ENCODE results near the gene HTN3.
"Not testable (repeated sequence)": the region's sequence is repeated elsewhere in the genome, so short reads cannot be mapped to it uniquely, and the experiment has no call there.

HTN3 gene

DNA sequence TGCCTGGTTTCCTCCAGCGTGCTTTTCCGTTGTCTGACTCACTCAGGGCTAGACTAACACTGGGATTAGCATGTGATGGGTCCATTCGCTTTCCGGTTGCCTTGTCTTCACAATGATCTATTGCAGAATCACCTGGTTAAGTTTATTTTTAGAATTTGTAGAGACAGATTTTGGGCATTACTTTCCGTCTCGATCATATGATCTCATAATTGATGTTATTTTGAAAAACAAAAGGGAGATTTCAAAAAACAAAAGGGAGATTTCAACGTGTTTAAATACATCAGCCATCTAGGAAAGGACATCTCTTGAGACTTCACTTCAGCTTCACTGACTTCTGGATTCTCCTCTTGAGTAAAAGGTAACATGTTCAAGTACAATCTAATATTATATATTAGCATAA, at the start of gene HTN3:
HTN3 (plus strand) TSS at position 301 of the 400 bp plus-strand sequence. CDS start 2,282 bp downstream, outside the sequence.
- in situ Hi-C loops (cut with MboI; ENCODE audit: low sequenced_read_pairs) = not testable (repeated sequence)

DNA sequence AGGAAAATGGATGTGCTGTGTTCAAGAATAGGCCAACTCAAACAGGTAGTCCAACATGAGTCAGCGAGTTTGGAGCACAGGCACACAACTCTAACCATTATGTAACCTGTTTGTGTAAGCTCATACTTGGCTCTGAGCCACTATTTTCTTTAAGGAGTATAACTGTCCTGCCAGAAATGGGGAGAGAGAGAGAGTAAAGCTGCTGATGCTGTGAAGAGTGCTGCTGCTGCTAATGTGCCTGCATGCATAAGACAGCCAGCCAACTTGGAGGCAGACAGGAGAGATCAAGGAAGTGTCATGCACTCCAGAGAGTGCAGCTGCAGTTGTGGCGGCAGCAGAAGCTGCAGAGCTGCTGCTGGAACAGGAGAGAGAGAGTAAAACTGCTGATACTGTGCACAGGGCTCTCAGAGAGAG, 44.2 kb upstream of the HTN3 start:
- in situ Hi-C loops (cut with MboI; ENCODE audit: low sequenced_read_pairs) = no loop called here

DNA sequence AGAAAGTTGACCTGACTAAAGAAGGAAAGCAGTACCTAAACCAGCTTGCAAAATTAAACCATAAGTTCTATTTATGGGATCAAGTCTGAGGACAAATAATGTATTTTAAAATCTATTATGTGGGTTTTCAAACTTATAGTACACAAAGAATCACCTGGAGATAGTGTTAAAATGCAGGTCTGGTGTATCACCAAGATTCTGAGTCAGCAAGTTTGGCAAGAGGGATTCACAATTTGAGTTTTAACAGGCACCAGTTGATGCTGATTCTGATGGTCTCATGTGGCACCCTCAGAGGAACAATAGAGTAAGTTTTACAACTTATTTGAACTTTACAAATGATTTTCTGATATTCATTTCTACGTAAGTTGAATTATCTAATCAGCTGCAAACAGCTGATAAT, 41.6 kb upstream of the HTN3 start:
- in situ Hi-C loops (cut with MboI; ENCODE audit: low sequenced_read_pairs) = no loop called here

DNA sequence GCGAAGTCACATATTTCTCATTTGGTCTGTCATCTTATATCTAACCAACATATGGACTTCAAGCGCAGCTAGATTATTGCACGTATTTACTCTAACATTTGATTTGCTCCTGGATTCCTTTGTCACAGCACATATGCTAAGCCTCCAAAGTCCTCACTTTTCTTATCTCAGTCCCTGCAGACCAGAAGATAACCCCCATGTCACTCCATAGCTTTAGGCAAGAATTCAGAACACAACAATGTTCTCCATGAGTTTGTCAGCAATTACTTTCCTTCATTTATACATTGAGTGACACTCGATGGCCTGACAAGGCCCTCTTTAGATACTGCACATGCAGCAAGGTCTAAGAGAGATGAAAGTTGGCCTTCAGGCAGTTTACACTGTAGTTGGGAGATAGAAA, 37.2 kb upstream of the HTN3 start:
- in situ Hi-C loops (cut with MboI; ENCODE audit: low sequenced_read_pairs) = no loop called here

DNA sequence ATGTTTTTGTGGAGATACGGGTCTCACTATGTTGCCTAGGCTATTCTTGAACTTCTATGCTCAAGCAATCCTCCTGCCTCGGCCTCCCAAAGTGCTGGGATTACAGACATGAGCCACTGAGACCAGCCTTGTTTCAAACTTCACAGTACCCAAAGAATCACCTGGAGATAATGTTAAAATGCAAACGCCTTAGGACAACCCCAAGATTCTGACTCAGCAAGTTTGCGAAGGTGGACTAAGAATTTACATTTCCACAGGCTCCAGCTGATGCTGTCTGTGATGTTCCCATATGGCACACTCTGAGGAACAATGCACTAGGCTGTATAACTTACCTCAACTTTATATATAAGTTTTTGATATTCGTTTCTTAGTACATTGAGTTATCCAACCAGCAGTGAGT, 33.5 kb upstream of the HTN3 start:
- in situ Hi-C loops (cut with MboI; ENCODE audit: low sequenced_read_pairs) = no loop called here

DNA sequence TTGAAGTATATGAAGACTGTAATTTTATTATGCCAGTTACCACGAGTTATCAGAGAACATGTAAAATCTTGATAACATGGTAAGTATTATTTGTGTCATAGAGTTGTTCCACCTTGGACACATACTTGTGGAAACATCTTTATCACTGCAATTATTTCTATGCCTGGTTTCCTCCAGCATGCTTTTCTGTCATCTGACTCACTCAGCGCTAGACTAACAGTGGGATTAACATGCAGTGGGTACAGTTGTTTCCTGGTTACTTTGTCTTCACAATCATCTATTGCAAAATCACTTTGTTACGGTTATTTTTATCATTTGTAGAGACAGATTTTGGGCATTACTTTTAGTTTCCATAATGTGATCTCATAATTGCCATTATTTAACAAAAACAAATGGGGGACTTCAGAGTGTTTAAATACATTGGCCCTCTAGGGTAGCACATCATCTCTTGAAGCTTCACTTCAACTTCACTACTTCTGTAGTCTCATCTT, 32.7 kb upstream of the HTN3 start, which contains the start of gene STATH:
STATH (plus strand) TSS at position 441 of the 491 bp plus-strand sequence. CDS start 2,472 bp downstream, outside the sequence.
- in situ Hi-C loops (cut with MboI; ENCODE audit: low sequenced_read_pairs) = no loop called here

DNA sequence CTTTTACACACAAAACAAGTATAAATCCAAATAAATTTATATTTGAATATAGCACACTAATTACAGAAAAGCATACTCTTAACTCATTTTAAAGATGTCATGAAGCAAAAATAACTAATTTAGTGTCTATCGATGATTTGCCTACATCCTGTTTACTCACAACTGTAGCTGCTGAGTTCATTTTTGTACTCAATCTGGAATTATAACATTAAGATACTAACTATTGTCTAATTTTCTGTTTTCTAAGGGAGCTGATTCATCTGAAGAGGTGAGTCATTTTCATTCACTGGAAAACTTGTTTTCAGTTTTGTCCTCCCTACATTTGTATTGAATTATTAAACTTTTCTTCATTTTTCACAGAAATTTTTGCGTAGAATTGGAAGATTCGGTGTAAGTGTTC, 28.8 kb upstream of the HTN3 start:
- in situ Hi-C loops (cut with MboI; ENCODE audit: low sequenced_read_pairs) = no loop called here

DNA sequence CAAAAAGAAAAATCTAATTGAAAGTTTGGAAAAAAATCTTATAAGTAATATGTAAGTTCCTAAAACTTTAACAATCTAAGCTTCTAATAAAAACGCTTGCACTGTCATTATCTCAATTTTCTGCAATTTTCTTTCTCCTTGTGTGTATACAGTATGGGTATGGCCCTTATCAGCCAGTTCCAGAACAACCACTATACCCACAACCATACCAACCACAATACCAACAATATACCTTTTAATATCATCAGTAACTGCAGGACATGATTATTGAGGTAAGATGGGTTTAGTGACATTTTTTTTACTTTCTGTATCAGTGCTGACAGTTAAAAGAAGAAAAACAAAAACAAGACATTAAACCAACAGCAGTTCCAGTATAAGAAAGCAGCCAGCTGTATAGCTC, 27.5 kb upstream of the HTN3 start:
- in situ Hi-C loops (cut with MboI; ENCODE audit: low sequenced_read_pairs) = no loop called here

DNA sequence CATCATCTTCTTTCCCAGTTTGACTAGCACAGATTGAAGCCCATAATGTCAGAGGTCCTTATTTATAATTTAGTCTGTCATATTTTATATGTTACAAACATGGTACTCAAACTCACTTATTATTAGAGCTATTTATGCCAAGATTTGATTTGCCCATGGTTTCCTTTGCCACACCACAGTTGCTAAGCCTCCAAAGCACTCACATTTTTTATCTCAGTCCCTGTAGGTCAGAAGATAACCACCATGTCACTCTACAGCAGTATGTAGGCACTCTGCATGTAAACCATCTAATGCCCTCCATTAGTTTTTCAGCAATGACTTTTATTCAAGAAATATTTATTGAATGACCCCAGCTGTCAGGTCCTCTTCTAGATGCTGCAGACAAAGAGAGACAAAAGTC, 25.8 kb upstream of the HTN3 start:
- in situ Hi-C loops (cut with MboI; ENCODE audit: low sequenced_read_pairs) = no loop called here

DNA sequence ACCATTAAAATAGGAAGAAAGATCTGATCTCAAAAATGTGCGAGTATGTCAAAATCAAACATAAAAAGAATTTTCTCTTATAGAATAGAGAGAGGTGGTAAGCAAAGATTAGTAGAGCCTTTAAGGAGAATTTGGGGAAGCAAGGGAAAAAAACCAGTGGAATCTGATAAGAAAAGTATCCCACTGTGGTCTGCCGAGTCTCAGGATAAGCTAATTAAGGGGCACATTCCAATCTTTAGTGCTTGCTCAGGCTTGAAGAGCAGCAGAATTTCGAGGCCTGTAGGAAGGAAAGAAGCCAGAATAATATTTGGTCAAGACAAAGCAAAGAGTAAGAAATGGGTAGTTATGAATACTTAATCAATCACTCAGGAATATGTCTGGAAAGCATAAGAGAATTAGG, 19.5 kb upstream of the HTN3 start:
- in situ Hi-C loops (cut with MboI; ENCODE audit: low sequenced_read_pairs) = no loop called here

DNA sequence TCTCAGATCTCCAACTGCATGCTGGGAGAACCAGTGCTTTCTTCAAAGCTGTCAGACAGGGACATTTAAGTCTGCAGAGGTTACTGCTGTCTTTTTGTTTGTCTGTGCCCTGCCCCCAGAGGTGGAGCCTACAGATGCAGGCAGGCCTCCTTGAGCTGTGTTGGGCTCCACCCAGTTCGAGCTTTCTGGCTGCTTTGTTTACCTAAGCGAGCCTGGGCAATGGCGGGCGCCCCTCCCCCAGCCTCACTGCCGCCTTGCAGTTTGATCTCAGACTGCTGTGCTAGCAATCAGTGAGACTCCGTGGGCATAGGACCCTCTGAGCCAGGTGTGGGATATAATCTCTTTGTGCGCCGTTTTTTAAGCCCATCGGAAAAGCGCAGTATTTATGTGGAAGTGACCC, 9.3 kb upstream of the HTN3 start:
- in situ Hi-C loops (cut with MboI; ENCODE audit: low sequenced_read_pairs) = not testable (repeated sequence)

DNA sequence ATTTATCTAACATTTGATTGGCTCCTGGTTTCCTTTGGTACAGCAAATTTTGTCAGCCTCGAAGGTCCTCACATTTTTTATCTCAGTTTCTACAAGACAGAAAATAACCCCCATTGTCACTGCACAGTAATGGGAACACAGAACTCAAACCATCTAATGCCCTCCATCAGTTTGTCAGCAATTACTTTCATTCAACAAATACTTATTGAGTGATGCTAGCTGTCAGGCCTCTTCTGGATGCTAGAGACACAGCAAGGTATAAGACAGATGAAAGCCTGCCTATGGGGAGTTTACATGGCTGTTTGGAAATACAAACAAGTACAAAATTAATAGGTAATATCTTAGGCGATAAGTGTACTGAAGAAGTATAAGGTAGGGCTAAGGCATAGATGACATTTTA, 5.0 kb upstream of the HTN3 start:
- in situ Hi-C loops (cut with MboI; ENCODE audit: low sequenced_read_pairs) = no loop called here

DNA sequence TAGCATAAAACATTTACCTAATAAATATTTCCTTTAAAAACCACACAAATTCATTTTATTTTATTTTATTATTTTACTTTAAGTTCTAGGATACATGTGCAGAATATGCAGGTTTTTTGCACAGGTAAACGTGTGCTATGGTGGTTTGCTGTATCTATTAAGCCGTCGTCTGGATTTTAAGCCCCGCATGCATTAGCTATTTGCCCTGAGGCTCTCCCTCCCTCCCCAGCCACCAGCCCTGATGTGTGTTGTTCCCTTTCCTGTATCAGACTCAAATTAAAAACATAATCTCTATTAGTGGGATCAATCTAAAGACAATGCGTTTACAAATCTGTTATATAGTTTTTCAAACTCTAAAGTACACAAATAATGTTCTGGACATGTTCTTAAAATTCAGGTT, 1.2 kb upstream of the HTN3 start:
- in situ Hi-C loops (cut with MboI; ENCODE audit: low sequenced_read_pairs) = no loop called here

DNA sequence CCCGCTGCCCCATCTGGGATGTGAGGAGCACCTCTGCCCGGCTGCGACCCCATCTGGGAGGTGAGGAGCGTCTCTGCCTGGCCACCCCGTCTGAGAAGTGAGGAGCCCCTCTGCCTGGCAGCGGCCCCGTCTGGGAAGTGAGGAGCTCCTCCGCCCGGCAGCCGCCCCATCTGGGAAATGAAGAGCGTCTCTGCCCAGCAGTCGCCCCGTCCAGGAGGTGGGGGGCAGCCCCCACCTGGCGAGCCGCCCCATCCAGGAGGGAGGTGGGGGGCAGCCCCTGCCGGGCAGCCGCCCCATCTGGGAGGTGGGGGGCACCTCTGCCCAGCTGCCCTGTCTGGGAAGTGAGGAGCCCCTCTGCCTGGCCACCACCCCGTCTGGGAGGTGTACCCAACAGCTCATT, 9.3 kb downstream of the HTN3 start:
- in situ Hi-C loops (cut with MboI; ENCODE audit: low sequenced_read_pairs) = not testable (repeated sequence)

DNA sequence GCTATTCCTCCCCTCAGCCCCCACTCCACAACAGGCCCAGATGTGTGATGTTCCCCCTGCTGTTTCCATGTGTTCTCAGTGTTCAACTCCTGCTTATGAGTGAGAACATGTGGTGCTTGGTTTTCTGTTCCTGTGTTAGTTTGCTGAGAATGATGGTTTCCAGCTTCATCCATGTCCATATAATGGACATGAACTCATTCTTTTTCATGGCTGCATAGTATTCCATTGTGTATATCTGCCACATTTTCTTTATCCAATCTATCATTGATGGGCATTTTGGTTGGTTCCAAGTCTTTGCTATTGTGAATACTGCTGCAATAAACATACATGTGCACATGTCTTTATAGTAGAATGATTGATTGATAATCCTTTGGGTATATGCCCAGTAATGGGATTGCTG, 11.7 kb downstream of the HTN3 start:
- in situ Hi-C loops (cut with MboI; ENCODE audit: low sequenced_read_pairs) = not testable (repeated sequence)

DNA sequence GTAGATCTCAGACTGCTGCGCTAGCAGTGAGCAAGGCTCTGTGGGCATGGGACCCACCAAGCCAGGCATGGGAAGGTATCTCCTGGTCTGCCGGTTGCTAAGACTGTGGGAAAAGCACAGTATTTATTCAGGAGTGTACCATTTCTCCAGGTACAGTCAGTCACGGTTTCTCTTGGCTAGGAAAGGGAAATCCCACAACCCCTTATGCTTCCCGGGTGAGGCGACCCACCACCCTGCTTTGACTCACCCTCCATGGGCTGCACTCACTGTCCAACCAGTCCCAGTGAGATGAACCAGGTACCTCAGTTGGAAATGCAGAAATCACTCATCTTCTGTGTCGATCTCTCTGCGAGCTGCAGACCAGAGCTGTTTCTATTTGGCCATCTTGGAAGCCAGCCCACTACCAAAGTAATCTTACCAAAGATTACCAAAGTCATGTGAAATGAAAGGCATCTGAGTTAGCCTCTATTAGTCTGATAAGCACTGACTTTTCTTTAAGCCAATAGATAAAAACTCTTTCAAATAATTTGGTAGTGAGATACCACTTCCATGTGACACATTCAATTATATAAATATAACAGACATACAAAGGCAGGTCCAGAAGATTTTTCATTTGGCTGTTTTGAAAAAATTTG, 13.5 kb downstream of the HTN3 start:
- in situ Hi-C loops (cut with MboI; ENCODE audit: low sequenced_read_pairs) = no loop called here

DNA sequence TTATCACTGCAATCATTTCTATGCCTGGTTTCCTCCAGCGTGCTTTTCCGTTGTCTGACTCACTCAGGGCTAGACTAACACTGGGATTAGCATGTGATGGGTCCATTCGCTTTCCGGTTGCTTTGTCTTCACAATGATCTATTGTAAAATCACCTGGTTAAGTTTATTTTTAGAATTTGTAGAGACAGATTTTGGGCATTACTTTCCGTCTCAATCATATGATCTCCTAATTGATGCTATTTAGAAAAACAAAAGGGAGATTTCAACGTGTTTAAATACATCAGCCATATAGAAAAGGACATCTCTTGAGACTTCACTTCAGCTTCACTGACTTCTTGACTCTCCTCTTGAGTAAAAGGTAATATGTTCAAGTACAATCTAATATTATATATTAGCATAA, 21.9 kb downstream of the HTN3 start, which contains the start of gene HTN1:
HTN1 (plus strand) TSS at position 301 of the 400 bp plus-strand sequence. CDS start 2,639 bp downstream, outside the sequence.
- in situ Hi-C loops (cut with MboI; ENCODE audit: low sequenced_read_pairs) = not testable (repeated sequence)

DNA sequence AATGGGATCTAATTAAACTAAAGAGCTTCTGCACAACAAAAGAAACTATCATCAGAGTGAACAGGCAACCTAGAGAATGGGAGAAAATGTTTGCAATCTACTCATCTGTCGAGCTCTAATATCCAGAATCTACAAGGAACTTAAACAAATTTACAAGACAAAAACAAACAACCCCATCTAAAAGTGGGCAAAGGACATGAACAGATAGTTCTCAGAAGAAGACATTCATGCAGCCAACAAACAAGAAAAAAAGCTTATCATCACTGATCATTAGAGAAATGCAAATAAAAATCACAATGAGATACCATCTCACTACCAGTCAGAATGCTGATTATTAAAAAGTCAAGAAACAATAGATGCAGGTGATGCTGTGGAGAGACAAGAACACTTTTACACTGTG, 28.3 kb downstream of the HTN3 start:
- in situ Hi-C loops (cut with MboI; ENCODE audit: low sequenced_read_pairs) = not testable (repeated sequence)

DNA sequence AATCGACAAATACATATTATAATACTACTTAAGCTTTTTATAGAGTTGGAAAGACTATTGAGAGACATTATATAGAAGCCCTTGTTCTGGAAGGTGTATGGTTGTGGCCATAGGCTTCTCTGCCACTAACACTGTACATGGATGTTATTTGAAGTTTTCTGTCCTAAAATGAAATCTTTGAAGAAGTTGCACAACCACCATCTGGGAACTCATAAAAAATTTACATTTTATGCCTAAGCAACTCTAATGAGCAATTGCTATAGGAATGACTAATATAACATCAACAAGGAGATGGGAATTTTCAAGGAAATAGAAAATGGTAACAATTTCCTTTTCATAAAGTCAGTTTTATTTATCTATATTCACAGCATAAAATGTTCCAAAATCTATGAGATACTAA, 29.4 kb downstream of the HTN3 start:
- in situ Hi-C loops (cut with MboI; ENCODE audit: low sequenced_read_pairs) = no loop called here

DNA sequence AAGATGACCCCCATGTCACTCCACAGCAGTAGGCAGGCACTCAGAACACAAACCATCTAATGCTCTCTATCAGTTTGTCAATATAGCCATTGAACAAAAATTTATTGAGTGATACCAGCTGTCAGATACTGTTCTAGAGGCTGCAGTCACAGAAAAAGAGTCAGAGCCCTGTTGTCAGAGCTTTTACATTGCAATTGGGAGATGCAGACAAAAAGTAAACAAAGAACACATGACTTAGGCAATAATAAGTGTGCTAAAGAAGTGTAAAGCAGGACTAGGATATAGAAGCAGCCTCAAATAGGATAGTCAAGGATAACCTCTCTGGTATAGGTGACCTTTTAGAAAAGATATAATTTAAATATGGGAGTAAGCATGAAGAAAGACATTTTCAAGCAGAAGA, 30.9 kb downstream of the HTN3 start:
- in situ Hi-C loops (cut with MboI; ENCODE audit: low sequenced_read_pairs) = no loop called here

DNA sequence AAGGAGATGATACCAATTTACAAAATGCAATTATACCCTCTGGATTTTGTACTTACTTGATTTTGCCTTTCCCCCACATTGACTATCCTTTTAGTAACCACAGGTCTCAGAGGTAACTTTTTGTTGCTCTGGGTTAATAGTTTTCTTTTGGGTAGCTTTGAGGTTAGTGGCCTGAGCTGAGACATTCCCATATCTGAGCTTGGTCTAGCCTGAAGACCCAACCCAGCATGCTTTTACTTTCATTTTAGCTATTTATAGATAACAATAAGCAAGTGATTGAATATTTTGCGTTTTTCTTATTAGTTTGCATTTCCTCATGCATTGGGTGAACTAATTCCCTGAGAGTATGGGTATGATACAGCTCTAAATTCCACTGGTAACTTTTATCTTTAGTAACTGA, 33.7 kb downstream of the HTN3 start:
- in situ Hi-C loops (cut with MboI; ENCODE audit: low sequenced_read_pairs) = no loop called here

DNA sequence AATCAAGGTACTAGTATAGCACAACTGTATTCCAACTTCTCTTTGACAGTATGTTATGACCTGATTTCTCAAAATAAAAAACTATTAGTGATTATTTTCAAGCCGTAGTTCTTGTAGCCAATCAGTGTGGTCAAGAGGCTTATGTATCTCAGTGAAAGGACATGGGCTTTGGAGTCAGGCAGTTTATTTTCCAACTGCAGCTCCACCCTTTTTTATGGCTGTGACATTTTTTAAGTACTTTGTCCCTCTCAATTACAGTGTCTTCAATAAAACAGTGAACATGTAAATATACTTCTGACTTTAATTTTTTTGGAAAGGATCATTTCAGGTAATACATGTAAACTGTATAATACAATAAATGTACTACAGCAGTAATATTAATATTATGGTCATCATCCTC, 51.9 kb downstream of the HTN3 start:
- in situ Hi-C loops (cut with MboI; ENCODE audit: low sequenced_read_pairs) = no loop called here

Data from HL-60/S4 (cell line).